IMR-90 (cell line): ENCODE measurements around the gene THRB. TPM values are rescaled to one million over a fixed set of nuclear protein-coding genes. Genes with fewer than 3 reads are reported as not detected.

Experiments
- ATAC-seq: fragments of 200-7000 bp; cut with Tn5 transposase; 2 replicates; pipeline ENCODE4 v1.9.1; 2020; ENCODE audit warnings: low read depth, mild to moderate bottlenecking, moderate library complexity
- BruUV-seq: library from RNA; stranded (reverse); fragments of 400-500 nt; replicated peaks from 2 replicates; lab custom pipeline; 2021; lab: Mats Ljungman, UMichigan
- CTCF ChIA-PET: fragments of 300-600 bp; formaldehyde crosslinking; extraction: SDS; loops from one replicate; lab custom pipeline; 2021; ENCODE audit warnings: antibody characterized with exemption; lab: Yijun Ruan, JAX
- POLR2A ChIA-PET: fragments of 300-600 bp; sonication (Branson Sonifier 250); formaldehyde crosslinking; loops from one replicate; lab custom pipeline; 2022; ENCODE audit warnings: antibody characterized with exemption; ENCODE audit not compliant: unreplicated experiment; lab: Charles Lee
- DNase-seq: peaks from one replicate; pipeline ENCODE4 v3.0.0; 2013
- H2AFZ ChIP-seq: replicated peaks from 2 replicates; pipeline ENCODE3; 2013; ENCODE audit warnings: low read length, mild to moderate bottlenecking; ENCODE audit not compliant: poor library complexity
- H2AK5ac ChIP-seq: 2 replicates; pipeline ENCODE4 v1.6.1; 2013; ENCODE audit warnings: low read depth, low read length, inconsistent platforms
- H2AK9ac ChIP-seq: replicated peaks from 2 replicates; pipeline ENCODE3; 2013; ENCODE audit warnings: mild to moderate bottlenecking, low read depth, low read length, moderate library complexity; ENCODE audit not compliant: poor library complexity
- H2BK120ac ChIP-seq: 2 replicates; pipeline ENCODE4 v1.6.1; 2013; ENCODE audit warnings: low read depth, low read length, inconsistent platforms
- H2BK15ac ChIP-seq: 3 replicates; pipeline ENCODE4 v1.6.1; 2013; ENCODE audit warnings: low read depth, low read length, inconsistent platforms
- H2BK20ac ChIP-seq: 2 replicates; pipeline ENCODE4 v1.6.1; 2013; ENCODE audit warnings: low read depth, mild to moderate bottlenecking, inconsistent platforms, low read length, moderate library complexity
- H2BK5ac ChIP-seq: 2 replicates; pipeline ENCODE4 v1.6.1; 2013; ENCODE audit warnings: mild to moderate bottlenecking, low read depth, low read length, inconsistent platforms; ENCODE audit not compliant: poor library complexity, severe bottlenecking
- H3K14ac ChIP-seq: replicated peaks from 2 replicates; pipeline ENCODE4 v1.6.1; 2013; ENCODE audit warnings: low read depth, low read length, inconsistent platforms
- H3K18ac ChIP-seq: 2 replicates; pipeline ENCODE4 v1.6.1; 2013; ENCODE audit warnings: low read depth, low read length, control low read depth
- H3K23ac ChIP-seq: 2 replicates; pipeline ENCODE4 v1.6.1; 2013; ENCODE audit warnings: low read depth, low read length, inconsistent platforms
- H3K27ac ChIP-seq: 2 replicates; pipeline ENCODE4 v1.5.1; 2013; ENCODE audit warnings: mild to moderate bottlenecking, control low read depth, low read length; ENCODE audit not compliant: insufficient read depth
- H3K27me3 ChIP-seq: 2 replicates; pipeline ENCODE4 v1.6.1; 2013; ENCODE audit warnings: low read length; ENCODE audit not compliant: control insufficient read depth, insufficient read depth
- H3K36me3 ChIP-seq: 2 replicates; pipeline ENCODE4 v1.6.1; 2013; ENCODE audit warnings: low read length, mixed read lengths; ENCODE audit not compliant: control insufficient read depth, insufficient read depth
- H3K4ac ChIP-seq: 2 replicates; pipeline ENCODE4 v1.6.1; 2013; ENCODE audit warnings: low read depth, low read length, inconsistent platforms
- H3K4me1 ChIP-seq: 2 replicates; pipeline ENCODE4 v1.6.1; 2013; ENCODE audit warnings: low read length, mixed read lengths; ENCODE audit not compliant: control insufficient read depth, insufficient read depth
- H3K4me2 ChIP-seq: 2 replicates; pipeline ENCODE4 v1.6.1; 2013; ENCODE audit warnings: low read depth, mild to moderate bottlenecking, control low read depth, low read length, moderate library complexity
- H3K4me3 ChIP-seq: 2 replicates; pipeline ENCODE4 v1.5.1; 2013; ENCODE audit warnings: low read depth, mild to moderate bottlenecking, control low read depth, low read length, moderate library complexity; ENCODE audit not compliant: insufficient read depth
- H3K56ac ChIP-seq: 2 replicates; pipeline ENCODE4 v1.6.1; 2013; ENCODE audit warnings: low read length, inconsistent platforms; ENCODE audit not compliant: insufficient read depth; ENCODE audit errors: extremely low read depth
- H3K79me1 ChIP-seq, 2 experiments: 2 replicates each; pipeline ENCODE4 v1.6.1; 2013; ENCODE audit warnings: low read length in 2 of 2, inconsistent platforms in 1 of 2, low read depth in 1 of 2
- H3K9ac ChIP-seq: 2 replicates; pipeline ENCODE4 v1.6.1; 2013; ENCODE audit warnings: low read depth, low read length, control low read depth
- H3K9me1 ChIP-seq: 2 replicates; pipeline ENCODE4 v1.6.1; 2013; ENCODE audit warnings: low read length, inconsistent platforms; ENCODE audit not compliant: insufficient read depth
- H3K9me3 ChIP-seq: 2 replicates; pipeline ENCODE4 v1.6.1; 2013; ENCODE audit warnings: low read length; ENCODE audit not compliant: control insufficient read depth, insufficient read depth
- H4K20me1 ChIP-seq: 2 replicates; pipeline ENCODE4 v1.6.1; 2013; ENCODE audit warnings: low read length, inconsistent platforms; ENCODE audit not compliant: insufficient read depth
- H4K5ac ChIP-seq: 2 replicates; pipeline ENCODE4 v1.6.1; 2013; ENCODE audit warnings: mild to moderate bottlenecking, low read depth, low read length, control low read depth
- H4K8ac ChIP-seq, 2 experiments: 2 replicates each; pipeline ENCODE4 v1.6.1; 2013; ENCODE audit warnings: low read depth in 2 of 2, low read length in 2 of 2, control low read depth in 1 of 2, inconsistent platforms in 1 of 2
- H4K91ac ChIP-seq: 2 replicates; pipeline ENCODE4 v1.6.1; 2013; ENCODE audit warnings: low read depth, low read length, inconsistent platforms; ENCODE audit not compliant: insufficient read depth
- CEBPB ChIP-seq: IDR thresholded peaks from 2 replicates; pipeline ENCODE4 v1.6.1; 2012; ENCODE audit warnings: low read depth, low read length, improper control_type of control experiment
- CHD1 ChIP-seq: IDR thresholded peaks from 2 replicates; pipeline ENCODE4 v1.6.1; 2012; ENCODE audit warnings: low read depth, low read length, improper control_type of control experiment
- CTCF ChIP-seq: conservative IDR thresholded peaks from 2 replicates; pipeline ENCODE4 v1.5.1; 2012; ENCODE audit warnings: mild to moderate bottlenecking, low read depth, low read length, improper control_type of control experiment
- FOS ChIP-seq: fragments of 150-350 bp; IDR thresholded peaks from 2 replicates; pipeline ENCODE4 v1.6.1; 2016; ENCODE audit warnings: low read depth, low read length
- MAFK ChIP-seq: IDR thresholded peaks from 2 replicates; pipeline ENCODE4 v1.6.1; 2012; ENCODE audit warnings: low read depth, low read length, improper control_type of control experiment
- MAZ ChIP-seq: IDR thresholded peaks from 2 replicates; pipeline ENCODE4 v1.6.1; 2012; ENCODE audit warnings: low read depth, mild to moderate bottlenecking, low read length, improper control_type of control experiment, moderate library complexity, borderline replicate concordance
- MXI1 ChIP-seq: IDR thresholded peaks from 2 replicates; pipeline ENCODE4 v1.6.1; 2012; ENCODE audit warnings: low read depth, mild to moderate bottlenecking, low read length, moderate library complexity, borderline replicate concordance
- NFE2L2 ChIP-seq: fragments of 150-350 bp; IDR thresholded peaks from 2 replicates; pipeline ENCODE4 v1.6.1; 2016; ENCODE audit warnings: low read depth, mild to moderate bottlenecking, low read length
- POLR2A ChIP-seq: IDR thresholded peaks from 2 replicates; pipeline ENCODE4 v1.6.1; 2012; ENCODE audit warnings: mild to moderate bottlenecking, low read depth, low read length
- RCOR1 ChIP-seq: IDR thresholded peaks from 2 replicates; pipeline ENCODE4 v1.6.1; 2012; ENCODE audit warnings: mild to moderate bottlenecking, low read length, improper control_type of control experiment; ENCODE audit not compliant: insufficient replicate concordance
- SMC3 ChIP-seq: fragments of 150-350 bp; IDR thresholded peaks from 2 replicates; pipeline ENCODE4 v1.6.1; 2016; ENCODE audit warnings: low read depth, mild to moderate bottlenecking, antibody characterized with exemption, low read length, moderate library complexity
- USF2 ChIP-seq: fragments of 150-350 bp; IDR thresholded peaks from 2 replicates; pipeline ENCODE4 v1.6.1; 2017; ENCODE audit warnings: mild to moderate bottlenecking, antibody characterized with exemption, low read length, low read depth
- WGBS, 2 experiments: methylation state at CpG; one replicate each; pipeline versions ENCODE4 v1.1.5 to v1.1.7; 2013; ENCODE audit warnings: missing lambda C conversion rate in 2 of 2; ENCODE audit not compliant: insufficient read length in 1 of 2; ENCODE audit errors: extremely low coverage in 2 of 2; 5-methylcytosine and 5-hydroxymethylcytosine counted together
- dilution Hi-C: fragments of 300-500 bp; cut with HindIII; formaldehyde crosslinking; loops from one replicate; pipeline ENCODE4 v1.14.3; 2018; ENCODE audit warnings: low sequenced_read_pairs; ENCODE audit not compliant: unreplicated experiment
- in situ Hi-C: fragments of 300-500 bp; cut with MboI; formaldehyde crosslinking; loops from 3 replicates; pipeline ENCODE4 v1.14.3; 2019; ENCODE audit warnings: low sequenced_read_pairs, inconsistent platforms, mixed read lengths
- intact Hi-C: fragments of 100-400 bp; cut with micrococcal nuclease; formaldehyde crosslinking; loops from 2 replicates; pipeline ENCODE4 v1.10.0; 2022
- polyA plus RNA-seq, 3 experiments: library from polyadenylated mRNA; depleted of rRNA; stranded (reverse); fragments of >200 nt; gene quantifications; 2 replicates each; pipeline ENCODE4 v1.2.3, GENCODE V29; 2012; ENCODE audit warnings: low replicate concordance in 1 of 3
- total RNA-seq: library from RNA; depleted of rRNA; stranded (reverse); fragments of >200 nt; gene quantifications from 2 replicates; pipeline ENCODE4 v1.2.3, GENCODE V29; 2012

Gene THRB
- total and polyA plus RNA-seq, 2 of the 4 experiments (the other 2 are of a cell fraction) = under 0.01 TPM; not detected in 1

GRCh38 chr3:24401090-24401810, 93.4 kb downstream of the THRB start:
- ChIA-PET CTCF (no interaction called here), POLR2A (no interaction called here)
- no peak overlapping the region for H3K18ac ChIP-seq
- intact Hi-C loops (no loop called here), in situ Hi-C loops (no loop called here), dilution Hi-C loops (no loop called here)
- no peak overlapping the region for H4K91ac ChIP-seq
- H4K5ac ChIP-seq = no peak overlapping the region
- ATAC-seq (no peak), DNase-seq (no peak)
- no peak overlapping the region for H2BK5ac ChIP-seq
- H3K4me2 ChIP-seq = no peak overlapping the region
- no peak overlapping the region for H3K23ac ChIP-seq
- H2BK15ac ChIP-seq = no peak overlapping the region
- no peak overlapping the region for H2AFZ ChIP-seq
- no peaks in the 10 kb centered on the region for H3K36me3 ChIP-seq
- no peaks in the 10 kb centered on the region for H4K20me1 ChIP-seq
- no peaks in the 10 kb centered on the region for H3K9me1 ChIP-seq
- no CpG with 5 or more reads among the region's 5 CpGs for WGBS, 2 experiments
- H4K8ac ChIP-seq = no peak overlapping the region
- no peak overlapping the region for H2BK120ac ChIP-seq
- no peak overlapping the region for H3K4me3 ChIP-seq
- no peak for TF ChIP-seq CHD1
- no peak for TF ChIP-seq MAFK
- no peak for TF ChIP-seq USF2
- TF ChIP-seq POLR2A = no peak
- TF ChIP-seq CTCF = no peak
- TF ChIP-seq CEBPB = no peak
- TF ChIP-seq FOS = no peak
- no peak for TF ChIP-seq MXI1
- TF ChIP-seq NFE2L2 = no peak
- no peak for TF ChIP-seq SMC3
- no peak for TF ChIP-seq MAZ
- TF ChIP-seq RCOR1 = no peak
- no peaks in the 10 kb centered on the region for H3K9me3 ChIP-seq
- no peak overlapping the region for H3K14ac ChIP-seq
- H3K27ac ChIP-seq = no peak overlapping the region
- no peaks in the 10 kb centered on the region for H3K27me3 ChIP-seq
- no peak overlapping the region for H2AK5ac ChIP-seq
- no peaks in the 10 kb centered on the region for H3K4me1 ChIP-seq
- no peak overlapping the region for H3K4ac ChIP-seq
- no peak overlapping the region for H3K56ac ChIP-seq
- H3K9ac ChIP-seq = no peak overlapping the region
- no peaks in the 10 kb centered on the region for H3K79me1 ChIP-seq
- no TSS peak for BruUV-seq
- H2AK9ac ChIP-seq = no peak overlapping the region
- H2BK20ac ChIP-seq = no peak overlapping the region
